ENCODE measurements around the gene TWIST2.

The TWIST2 gene

GRCh38 chr2:238936162-238937052 lies 88.5 kb downstream of the TWIST2 start:
- Histone ChIP-seq H3K9me3 (ENCODE audit: control insufficient read depth, insufficient read depth, low read length) (no peaks in the 10 kb centered on the region), H3K9ac (ENCODE audit: low read depth, low read length) (no peak overlapping the region), H3K4me3 (ENCODE audit: low read depth, low read length) (no peak overlapping the region), H3K36me3 (ENCODE audit: control insufficient read depth, insufficient read depth, low read length) (no peaks in the 10 kb centered on the region), H3K4me1 (ENCODE audit: control insufficient read depth, insufficient read depth, low read length) (no peaks in the 10 kb centered on the region), H3K27me3 (ENCODE audit: control insufficient read depth, insufficient read depth, low read length) (peaks cover 2% of the 10 kb centered on the region)

GRCh38 chr2:238938003-238938400 lies 90.1 kb downstream of the TWIST2 start:
- no peak overlapping the region for H3K4me3 ChIP-seq (ENCODE audit: low read depth, low read length)
- no peaks in the 10 kb centered on the region for H3K4me1 ChIP-seq (ENCODE audit: control insufficient read depth, insufficient read depth, low read length)
- H3K9ac ChIP-seq (ENCODE audit: low read depth, low read length) = no peak overlapping the region
- peaks cover 2% of the 10 kb centered on the region for H3K27me3 ChIP-seq (ENCODE audit: control insufficient read depth, insufficient read depth, low read length)
- H3K9me3 ChIP-seq (ENCODE audit: control insufficient read depth, insufficient read depth, low read length) = no peaks in the 10 kb centered on the region
- H3K36me3 ChIP-seq (ENCODE audit: control insufficient read depth, insufficient read depth, low read length) = no peaks in the 10 kb centered on the region

GRCh38 chr2:238938401-238939055 lies 90.6 kb downstream of the TWIST2 start:
- Histone ChIP-seq H3K4me1 (ENCODE audit: control insufficient read depth, insufficient read depth, low read length) (no peaks in the 10 kb centered on the region), H3K27me3 (ENCODE audit: control insufficient read depth, insufficient read depth, low read length) (peaks cover 2% of the 10 kb centered on the region), H3K36me3 (ENCODE audit: control insufficient read depth, insufficient read depth, low read length) (no peaks in the 10 kb centered on the region), H3K9ac (ENCODE audit: low read depth, low read length) (no peak overlapping the region), H3K9me3 (ENCODE audit: control insufficient read depth, insufficient read depth, low read length) (no peaks in the 10 kb centered on the region), H3K4me3 (ENCODE audit: low read depth, low read length) (no peak overlapping the region)

- no peaks in the 10 kb centered on the region for H3K9me3 ChIP-seq (ENCODE audit: control insufficient read depth, insufficient read depth, low read length)
- no peak overlapping the region for H3K4me3 ChIP-seq (ENCODE audit: low read depth, low read length)
- no peaks in the 10 kb centered on the region for H3K4me1 ChIP-seq (ENCODE audit: control insufficient read depth, insufficient read depth, low read length)
- peaks cover 1% of the 10 kb centered on the region for H3K27me3 ChIP-seq (ENCODE audit: control insufficient read depth, insufficient read depth, low read length)
- H3K36me3 ChIP-seq (ENCODE audit: control insufficient read depth, insufficient read depth, low read length) = no peaks in the 10 kb centered on the region
- H3K9ac ChIP-seq (ENCODE audit: low read depth, low read length) = no peak overlapping the region
These were observed 91.2 kb downstream of the TWIST2 start for GRCh38 chr2:238939074-238939473.

GRCh38 chr2:238939521-238940403 lies 91.9 kb downstream of the TWIST2 start:
- Histone ChIP-seq H3K36me3 (ENCODE audit: control insufficient read depth, insufficient read depth, low read length) (no peaks in the 10 kb centered on the region), H3K4me1 (ENCODE audit: control insufficient read depth, insufficient read depth, low read length) (no peaks in the 10 kb centered on the region), H3K9ac (ENCODE audit: low read depth, low read length) (no peak overlapping the region), H3K27me3 (ENCODE audit: control insufficient read depth, insufficient read depth, low read length) (no peaks in the 10 kb centered on the region), H3K4me3 (ENCODE audit: low read depth, low read length) (no peak overlapping the region), H3K9me3 (ENCODE audit: control insufficient read depth, insufficient read depth, low read length) (no peaks in the 10 kb centered on the region)

- Histone ChIP-seq H3K4me1 (ENCODE audit: control insufficient read depth, insufficient read depth, low read length) (no peaks in the 10 kb centered on the region), H3K27me3 (ENCODE audit: control insufficient read depth, insufficient read depth, low read length) (no peaks in the 10 kb centered on the region), H3K9ac (ENCODE audit: low read depth, low read length) (no peak overlapping the region), H3K4me3 (ENCODE audit: low read depth, low read length) (no peak overlapping the region), H3K36me3 (ENCODE audit: control insufficient read depth, insufficient read depth, low read length) (no peaks in the 10 kb centered on the region), H3K9me3 (ENCODE audit: control insufficient read depth, insufficient read depth, low read length) (no peaks in the 10 kb centered on the region)
These were observed 92.9 kb downstream of the TWIST2 start for GRCh38 chr2:238940806-238941205.

- Histone ChIP-seq H3K9me3 (ENCODE audit: control insufficient read depth, insufficient read depth, low read length) (no peaks in the 10 kb centered on the region), H3K27me3 (ENCODE audit: control insufficient read depth, insufficient read depth, low read length) (no peaks in the 10 kb centered on the region), H3K4me1 (ENCODE audit: control insufficient read depth, insufficient read depth, low read length) (no peaks in the 10 kb centered on the region), H3K4me3 (ENCODE audit: low read depth, low read length) (no peak overlapping the region), H3K9ac (ENCODE audit: low read depth, low read length) (no peak overlapping the region), H3K36me3 (ENCODE audit: control insufficient read depth, insufficient read depth, low read length) (no peaks in the 10 kb centered on the region)
These were observed 93.4 kb downstream of the TWIST2 start for GRCh38 chr2:238941262-238941792.

GRCh38 chr2:238942080-238942725 lies 94.3 kb downstream of the TWIST2 start:
- Histone ChIP-seq H3K27me3 (ENCODE audit: control insufficient read depth, insufficient read depth, low read length) (no peaks in the 10 kb centered on the region), H3K36me3 (ENCODE audit: control insufficient read depth, insufficient read depth, low read length) (no peaks in the 10 kb centered on the region), H3K4me1 (ENCODE audit: control insufficient read depth, insufficient read depth, low read length) (no peaks in the 10 kb centered on the region), H3K4me3 (ENCODE audit: low read depth, low read length) (no peak overlapping the region), H3K9me3 (ENCODE audit: control insufficient read depth, insufficient read depth, low read length) (no peaks in the 10 kb centered on the region), H3K9ac (ENCODE audit: low read depth, low read length) (no peak overlapping the region)

GRCh38 chr2:238942726-238943300 lies 94.9 kb downstream of the TWIST2 start:
- Histone ChIP-seq H3K9me3 (ENCODE audit: control insufficient read depth, insufficient read depth, low read length) (no peaks in the 10 kb centered on the region), H3K4me3 (ENCODE audit: low read depth, low read length) (no peak overlapping the region), H3K9ac (ENCODE audit: low read depth, low read length) (no peak overlapping the region), H3K4me1 (ENCODE audit: control insufficient read depth, insufficient read depth, low read length) (no peaks in the 10 kb centered on the region), H3K27me3 (ENCODE audit: control insufficient read depth, insufficient read depth, low read length) (no peaks in the 10 kb centered on the region), H3K36me3 (ENCODE audit: control insufficient read depth, insufficient read depth, low read length) (no peaks in the 10 kb centered on the region)

GRCh38 chr2:238943338-238944067 lies 95.6 kb downstream of the TWIST2 start:
- H3K36me3 ChIP-seq (ENCODE audit: control insufficient read depth, insufficient read depth, low read length) = no peaks in the 10 kb centered on the region
- H3K4me3 ChIP-seq (ENCODE audit: low read depth, low read length) = no peak overlapping the region
- H3K9ac ChIP-seq (ENCODE audit: low read depth, low read length) = no peak overlapping the region
- H3K4me1 ChIP-seq (ENCODE audit: control insufficient read depth, insufficient read depth, low read length) = no peaks in the 10 kb centered on the region
- no peaks in the 10 kb centered on the region for H3K9me3 ChIP-seq (ENCODE audit: control insufficient read depth, insufficient read depth, low read length)
- H3K27me3 ChIP-seq (ENCODE audit: control insufficient read depth, insufficient read depth, low read length) = no peaks in the 10 kb centered on the region
